Mucosa of stomach (tissue), 1 donor: ENCODE results near the gene OR1F1.
"Not testable (repeated sequence)": the region's sequence is repeated elsewhere in the genome, so short reads cannot be mapped to it uniquely, and the experiment has no call there.

Experiments
- H3K27me3 ChIP-seq: one replicate; pipeline ENCODE4 v1.7.0; 2013; ENCODE audit warnings: mild to moderate bottlenecking, low read length; ENCODE audit not compliant: control insufficient read depth, insufficient read depth
- H3K36me3 ChIP-seq: one replicate; pipeline ENCODE4 v1.7.0; 2013; ENCODE audit warnings: low read length; ENCODE audit not compliant: control insufficient read depth, insufficient read depth
- H3K4me1 ChIP-seq: one replicate; pipeline ENCODE4 v1.7.0; 2013; ENCODE audit warnings: mild to moderate bottlenecking, low read length; ENCODE audit not compliant: control insufficient read depth, insufficient read depth
- H3K4me3 ChIP-seq: one replicate; pipeline ENCODE4 v1.7.0; 2013; ENCODE audit warnings: low read length
- H3K9ac ChIP-seq: one replicate; pipeline ENCODE4 v1.7.0; 2013; ENCODE audit warnings: mild to moderate bottlenecking, low read length, moderate library complexity
- H3K9me3 ChIP-seq: one replicate; pipeline ENCODE4 v1.7.0; 2013; ENCODE audit warnings: mild to moderate bottlenecking, low read length, moderate library complexity; ENCODE audit not compliant: control insufficient read depth
- donor health status: Pancreatic carcinoma.

Gene OR1F1

GRCh38 chr16:3187798-3188674, at the start of gene OR1F1:
OR1F1 (plus strand) TSS chr16:3188204.
- peaks cover 26% of the 10 kb centered on the region for H3K4me1 ChIP-seq
- H3K9me3 ChIP-seq = no peaks in the 10 kb centered on the region
- H3K4me3 ChIP-seq = no peak within 1 kb of the TSS
- peaks cover 90% of the 10 kb centered on the region for H3K27me3 ChIP-seq
- no peak within 1 kb of the TSS for H3K9ac ChIP-seq
- H3K36me3 ChIP-seq = no peaks in the 10 kb centered on the region

- Histone ChIP-seq H3K9ac (no peak overlapping the region), H3K4me1 (peaks cover 9% of the 10 kb centered on the region), H3K36me3 (no peaks in the 10 kb centered on the region), H3K4me3 (no peak overlapping the region), H3K27me3 (no peaks in the 10 kb centered on the region), H3K9me3 (no peaks in the 10 kb centered on the region)
Observed at GRCh38 chr16:3138342-3138741, 49.7 kb upstream of the OR1F1 start.

GRCh38 chr16:3138823-3139426, 49.1 kb upstream of the OR1F1 start:
- H3K9me3 ChIP-seq = no peaks in the 10 kb centered on the region
- no peaks in the 10 kb centered on the region for H3K27me3 ChIP-seq
- H3K36me3 ChIP-seq = no peaks in the 10 kb centered on the region
- H3K4me1 ChIP-seq = peaks cover 5% of the 10 kb centered on the region
- H3K9ac ChIP-seq = no peak overlapping the region
- no peak overlapping the region for H3K4me3 ChIP-seq

GRCh38 chr16:3139561-3139960, 48.4 kb upstream of the OR1F1 start:
- H3K4me3 ChIP-seq, H3K9ac ChIP-seq, H3K4me1 ChIP-seq, H3K27me3 ChIP-seq, H3K36me3 ChIP-seq, H3K9me3 ChIP-seq: not testable (repeated sequence)

- H3K36me3 ChIP-seq = no peaks in the 10 kb centered on the region
Observed at GRCh38 chr16:3140603-3141427, 47.2 kb upstream of the OR1F1 start.

GRCh38 chr16:3141781-3142311, 46.2 kb upstream of the OR1F1 start:
- peaks cover 5% of the 10 kb centered on the region for H3K27me3 ChIP-seq
- H3K9ac ChIP-seq = no peak overlapping the region
- no peak overlapping the region for H3K4me3 ChIP-seq
- no peaks in the 10 kb centered on the region for H3K4me1 ChIP-seq
- H3K36me3 ChIP-seq = no peaks in the 10 kb centered on the region
- H3K9me3 ChIP-seq = no peaks in the 10 kb centered on the region

More at GRCh38 chr16:3140603-3141427, 47.2 kb upstream of the OR1F1 start:
- H3K4me1 ChIP-seq = peaks cover 4% of the 10 kb centered on the region
- no peaks in the 10 kb centered on the region for H3K9me3 ChIP-seq
- H3K4me3 ChIP-seq = no peak overlapping the region
- peaks cover 5% of the 10 kb centered on the region for H3K27me3 ChIP-seq
- no peak overlapping the region for H3K9ac ChIP-seq

- H3K4me3 ChIP-seq = no peak overlapping the region
- H3K9ac ChIP-seq = no peak overlapping the region
- H3K36me3 ChIP-seq = no peaks in the 10 kb centered on the region
- H3K27me3 ChIP-seq = peaks cover 5% of the 10 kb centered on the region
- no peaks in the 10 kb centered on the region for H3K4me1 ChIP-seq
- no peaks in the 10 kb centered on the region for H3K9me3 ChIP-seq
Observed at GRCh38 chr16:3142327-3142726, 45.7 kb upstream of the OR1F1 start.

GRCh38 chr16:3142770-3143169, 45.2 kb upstream of the OR1F1 start:
- no peak overlapping the region for H3K4me3 ChIP-seq
- no peaks in the 10 kb centered on the region for H3K4me1 ChIP-seq
- H3K36me3 ChIP-seq = no peaks in the 10 kb centered on the region
- H3K9ac ChIP-seq = no peak overlapping the region
- H3K9me3 ChIP-seq = no peaks in the 10 kb centered on the region
- H3K27me3 ChIP-seq = peaks cover 5% of the 10 kb centered on the region

GRCh38 chr16:3143189-3143588, 44.8 kb upstream of the OR1F1 start:
- H3K4me1 ChIP-seq = no peaks in the 10 kb centered on the region
- no peaks in the 10 kb centered on the region for H3K36me3 ChIP-seq
- no peaks in the 10 kb centered on the region for H3K9me3 ChIP-seq
- peaks cover 5% of the 10 kb centered on the region for H3K27me3 ChIP-seq
- H3K4me3 ChIP-seq = no peak overlapping the region
- H3K9ac ChIP-seq = no peak overlapping the region

GRCh38 chr16:3143598-3144320, 44.2 kb upstream of the OR1F1 start:
- H3K4me1 ChIP-seq = no peaks in the 10 kb centered on the region
- H3K9ac ChIP-seq = no peak overlapping the region
- H3K9me3 ChIP-seq = no peaks in the 10 kb centered on the region
- H3K27me3 ChIP-seq = peaks cover 5% of the 10 kb centered on the region
- no peak overlapping the region for H3K4me3 ChIP-seq
- H3K36me3 ChIP-seq = no peaks in the 10 kb centered on the region

GRCh38 chr16:3144321-3144983, 43.6 kb upstream of the OR1F1 start:
- no peak overlapping the region for H3K9ac ChIP-seq
- H3K27me3 ChIP-seq = peaks cover 5% of the 10 kb centered on the region
- no peaks in the 10 kb centered on the region for H3K9me3 ChIP-seq
- H3K4me1 ChIP-seq = no peaks in the 10 kb centered on the region
- no peak overlapping the region for H3K4me3 ChIP-seq
- H3K36me3 ChIP-seq = no peaks in the 10 kb centered on the region
